ENCODE results near the gene KLRC4.
"Not testable (repeated sequence)": the region's sequence is repeated elsewhere in the genome, so short reads cannot be mapped to it uniquely, and the experiment has no call there.

The KLRC4 gene

GRCh38 chr12:10435816-10436215 lies 26.3 kb upstream of the KLRC4 start, which contains the start of gene KLRC2:
KLRC2 (minus strand) TSS chr12:10436010; CDS start chr12:10435986, 24 bp downstream.
- H3K4me3 ChIP-seq (ENCODE audit: low read length in 2 of 2); H3K27ac ChIP-seq (ENCODE audit: low read length); H3K9me3 ChIP-seq (ENCODE audit: control insufficient read depth in 2 of 2, low read length in 2 of 2); H3K27me3 ChIP-seq (ENCODE audit: control insufficient read depth in 1 of 2, insufficient read depth in 2 of 2, low read length in 2 of 2); H3K4me1 ChIP-seq (ENCODE audit: control insufficient read depth, insufficient read depth, low read length); H3K9ac ChIP-seq (ENCODE audit: low read length in 2 of 2); H3K36me3 ChIP-seq (ENCODE audit: control insufficient read depth in 2 of 2, insufficient read depth in 2 of 2, low read length in 2 of 2): not testable (repeated sequence)

- not testable (repeated sequence) for H3K9ac ChIP-seq (ENCODE audit: low read length in 2 of 2); H3K36me3 ChIP-seq (ENCODE audit: control insufficient read depth in 2 of 2, insufficient read depth in 2 of 2, low read length in 2 of 2); H3K4me1 ChIP-seq (ENCODE audit: control insufficient read depth, insufficient read depth, low read length); H3K27me3 ChIP-seq (ENCODE audit: control insufficient read depth in 1 of 2, insufficient read depth in 2 of 2, low read length in 2 of 2); H3K27ac ChIP-seq (ENCODE audit: low read length); H3K4me3 ChIP-seq (ENCODE audit: low read length in 2 of 2); H3K9me3 ChIP-seq (ENCODE audit: control insufficient read depth in 2 of 2, low read length in 2 of 2)
Measured at GRCh38 chr12:10430623-10431022, 21.1 kb upstream of the KLRC4 start.

- H3K9ac ChIP-seq (ENCODE audit: low read length in 2 of 2); H3K27me3 ChIP-seq (ENCODE audit: control insufficient read depth in 1 of 2, insufficient read depth in 2 of 2, low read length in 2 of 2); H3K4me1 ChIP-seq (ENCODE audit: control insufficient read depth, insufficient read depth, low read length); H3K27ac ChIP-seq (ENCODE audit: low read length); H3K9me3 ChIP-seq (ENCODE audit: control insufficient read depth in 2 of 2, low read length in 2 of 2); H3K36me3 ChIP-seq (ENCODE audit: control insufficient read depth in 2 of 2, insufficient read depth in 2 of 2, low read length in 2 of 2); H3K4me3 ChIP-seq (ENCODE audit: low read length in 2 of 2): not testable (repeated sequence)
Measured at GRCh38 chr12:10425938-10426337, 16.4 kb upstream of the KLRC4 start.

GRCh38 chr12:10424260-10424899 lies 14.8 kb upstream of the KLRC4 start:
- H3K27me3 ChIP-seq (ENCODE audit: control insufficient read depth in 1 of 2, insufficient read depth in 2 of 2, low read length in 2 of 2); H3K27ac ChIP-seq (ENCODE audit: low read length); H3K4me1 ChIP-seq (ENCODE audit: control insufficient read depth, insufficient read depth, low read length); H3K4me3 ChIP-seq (ENCODE audit: low read length in 2 of 2); H3K36me3 ChIP-seq (ENCODE audit: control insufficient read depth in 2 of 2, insufficient read depth in 2 of 2, low read length in 2 of 2); H3K9ac ChIP-seq (ENCODE audit: low read length in 2 of 2); H3K9me3 ChIP-seq (ENCODE audit: control insufficient read depth in 2 of 2, low read length in 2 of 2): not testable (repeated sequence)

- H3K4me1 ChIP-seq (ENCODE audit: control insufficient read depth, insufficient read depth, low read length); H3K9ac ChIP-seq (ENCODE audit: low read length in 2 of 2); H3K4me3 ChIP-seq (ENCODE audit: low read length in 2 of 2); H3K36me3 ChIP-seq (ENCODE audit: control insufficient read depth in 2 of 2, insufficient read depth in 2 of 2, low read length in 2 of 2); H3K9me3 ChIP-seq (ENCODE audit: control insufficient read depth in 2 of 2, low read length in 2 of 2); H3K27me3 ChIP-seq (ENCODE audit: control insufficient read depth in 1 of 2, insufficient read depth in 2 of 2, low read length in 2 of 2); H3K27ac ChIP-seq (ENCODE audit: low read length): not testable (repeated sequence)
Measured at GRCh38 chr12:10422159-10422558, 12.6 kb upstream of the KLRC4 start.

- not testable (repeated sequence) for H3K9ac ChIP-seq (ENCODE audit: low read length in 2 of 2); H3K4me3 ChIP-seq (ENCODE audit: low read length in 2 of 2); H3K27me3 ChIP-seq (ENCODE audit: control insufficient read depth in 1 of 2, insufficient read depth in 2 of 2, low read length in 2 of 2)
Measured at GRCh38 chr12:10420334-10420733, 10.8 kb upstream of the KLRC4 start, which contains the start of gene KLRC3. KLRC3 (minus strand) TSS chr12:10420595; CDS start chr12:10420550, 45 bp downstream.

GRCh38 chr12:10408842-10409241 lies 715 bp downstream of the KLRC4 start:
- Histone ChIP-seq H3K9ac (ENCODE audit: low read length in 2 of 2) (no peak overlapping the region), H3K27me3 (ENCODE audit: control insufficient read depth in 1 of 2, insufficient read depth in 2 of 2, low read length in 2 of 2) (no peaks in the 10 kb centered on the region), H3K27ac (ENCODE audit: low read length) (no peak overlapping the region), H3K36me3 (ENCODE audit: control insufficient read depth in 2 of 2, insufficient read depth in 2 of 2, low read length in 2 of 2) (no peaks in the 10 kb centered on the region), H3K4me1 (ENCODE audit: control insufficient read depth, insufficient read depth, low read length) (no peaks in the 10 kb centered on the region), H3K9me3 (ENCODE audit: control insufficient read depth in 2 of 2, low read length in 2 of 2) (no peaks in the 10 kb centered on the region), H3K4me3 (ENCODE audit: low read length in 2 of 2) (no peak overlapping the region)

More at GRCh38 chr12:10420334-10420733, 10.8 kb upstream of the KLRC4 start, which contains the start of gene KLRC3:
- H3K36me3 ChIP-seq (ENCODE audit: control insufficient read depth in 2 of 2, insufficient read depth in 2 of 2, low read length in 2 of 2); H3K4me1 ChIP-seq (ENCODE audit: control insufficient read depth, insufficient read depth, low read length); H3K9me3 ChIP-seq (ENCODE audit: control insufficient read depth in 2 of 2, low read length in 2 of 2); H3K27ac ChIP-seq (ENCODE audit: low read length): not testable (repeated sequence)

GRCh38 chr12:10406725-10407124 lies 2.8 kb downstream of the KLRC4 start:
- H3K36me3 ChIP-seq (ENCODE audit: control insufficient read depth in 2 of 2, insufficient read depth in 2 of 2, low read length in 2 of 2) = no peaks in the 10 kb centered on the region
- H3K9ac ChIP-seq (ENCODE audit: low read length in 2 of 2) = no peak overlapping the region
- H3K4me3 ChIP-seq (ENCODE audit: low read length in 2 of 2) = no peak overlapping the region
- H3K9me3 ChIP-seq (ENCODE audit: control insufficient read depth in 2 of 2, low read length in 2 of 2) = no peaks in the 10 kb centered on the region
- H3K27ac ChIP-seq (ENCODE audit: low read length) = no peak overlapping the region
- H3K4me1 ChIP-seq (ENCODE audit: control insufficient read depth, insufficient read depth, low read length) = no peaks in the 10 kb centered on the region
- H3K27me3 ChIP-seq (ENCODE audit: control insufficient read depth in 1 of 2, insufficient read depth in 2 of 2, low read length in 2 of 2) = no peaks in the 10 kb centered on the region

GRCh38 chr12:10405294-10405693 lies 4.3 kb downstream of the KLRC4 start:
- H3K4me1 ChIP-seq (ENCODE audit: control insufficient read depth, insufficient read depth, low read length) = no peaks in the 10 kb centered on the region
- no peaks in the 10 kb centered on the region for H3K9me3 ChIP-seq (ENCODE audit: control insufficient read depth in 2 of 2, low read length in 2 of 2)
- no peaks in the 10 kb centered on the region for H3K27me3 ChIP-seq (ENCODE audit: control insufficient read depth in 1 of 2, insufficient read depth in 2 of 2, low read length in 2 of 2)
- no peak overlapping the region for H3K9ac ChIP-seq (ENCODE audit: low read length in 2 of 2)
- H3K4me3 ChIP-seq (ENCODE audit: low read length in 2 of 2) = no peak overlapping the region
- no peaks in the 10 kb centered on the region for H3K36me3 ChIP-seq (ENCODE audit: control insufficient read depth in 2 of 2, insufficient read depth in 2 of 2, low read length in 2 of 2)
- H3K27ac ChIP-seq (ENCODE audit: low read length) = no peak overlapping the region

GRCh38 chr12:10404798-10405197 lies 4.8 kb downstream of the KLRC4 start:
- Histone ChIP-seq H3K36me3 (ENCODE audit: control insufficient read depth in 2 of 2, insufficient read depth in 2 of 2, low read length in 2 of 2) (no peaks in the 10 kb centered on the region), H3K27ac (ENCODE audit: low read length) (no peak overlapping the region), H3K27me3 (ENCODE audit: control insufficient read depth in 1 of 2, insufficient read depth in 2 of 2, low read length in 2 of 2) (no peaks in the 10 kb centered on the region), H3K4me3 (ENCODE audit: low read length in 2 of 2) (no peak overlapping the region), H3K9me3 (ENCODE audit: control insufficient read depth in 2 of 2, low read length in 2 of 2) (no peaks in the 10 kb centered on the region), H3K4me1 (ENCODE audit: control insufficient read depth, insufficient read depth, low read length) (no peaks in the 10 kb centered on the region), H3K9ac (ENCODE audit: low read length in 2 of 2) (no peak overlapping the region)

- H3K4me1 ChIP-seq (ENCODE audit: control insufficient read depth, insufficient read depth, low read length) = no peaks in the 10 kb centered on the region
- no peak overlapping the region for H3K4me3 ChIP-seq (ENCODE audit: low read length in 2 of 2)
- no peaks in the 10 kb centered on the region for H3K36me3 ChIP-seq (ENCODE audit: control insufficient read depth in 2 of 2, insufficient read depth in 2 of 2, low read length in 2 of 2)
- H3K9ac ChIP-seq (ENCODE audit: low read length in 2 of 2) = no peak overlapping the region
- H3K9me3 ChIP-seq (ENCODE audit: control insufficient read depth in 2 of 2, low read length in 2 of 2) = no peaks in the 10 kb centered on the region
- H3K27ac ChIP-seq (ENCODE audit: low read length) = no peak overlapping the region
- H3K27me3 ChIP-seq (ENCODE audit: control insufficient read depth in 1 of 2, insufficient read depth in 2 of 2, low read length in 2 of 2) = no peaks in the 10 kb centered on the region
Measured at GRCh38 chr12:10400829-10401228, 8.7 kb downstream of the KLRC4 start.

Measured in stomach smooth muscle (tissue), 2 donors.